ENCODE measurements around the gene BCL6.

The BCL6 gene

GRCh38 chr3:187738331-187739093, 6.8 kb downstream of the BCL6 start:
- DNase-seq = peak; percentile 93

DNA sequence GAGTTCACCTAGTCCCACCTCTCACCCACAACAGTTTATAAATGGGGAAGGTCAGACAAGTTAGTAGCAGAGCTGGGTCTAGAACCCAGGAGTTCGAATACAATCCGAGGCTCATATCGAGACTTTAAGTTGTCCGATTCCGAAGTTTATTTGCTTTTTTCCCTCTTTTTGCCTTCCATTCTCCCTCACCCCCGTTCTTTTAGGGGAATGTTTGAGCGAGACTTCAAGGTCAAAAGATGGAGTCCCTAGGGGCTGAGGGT, 7.3 kb downstream of the BCL6 start:
- no peak for DNase-seq

DNA sequence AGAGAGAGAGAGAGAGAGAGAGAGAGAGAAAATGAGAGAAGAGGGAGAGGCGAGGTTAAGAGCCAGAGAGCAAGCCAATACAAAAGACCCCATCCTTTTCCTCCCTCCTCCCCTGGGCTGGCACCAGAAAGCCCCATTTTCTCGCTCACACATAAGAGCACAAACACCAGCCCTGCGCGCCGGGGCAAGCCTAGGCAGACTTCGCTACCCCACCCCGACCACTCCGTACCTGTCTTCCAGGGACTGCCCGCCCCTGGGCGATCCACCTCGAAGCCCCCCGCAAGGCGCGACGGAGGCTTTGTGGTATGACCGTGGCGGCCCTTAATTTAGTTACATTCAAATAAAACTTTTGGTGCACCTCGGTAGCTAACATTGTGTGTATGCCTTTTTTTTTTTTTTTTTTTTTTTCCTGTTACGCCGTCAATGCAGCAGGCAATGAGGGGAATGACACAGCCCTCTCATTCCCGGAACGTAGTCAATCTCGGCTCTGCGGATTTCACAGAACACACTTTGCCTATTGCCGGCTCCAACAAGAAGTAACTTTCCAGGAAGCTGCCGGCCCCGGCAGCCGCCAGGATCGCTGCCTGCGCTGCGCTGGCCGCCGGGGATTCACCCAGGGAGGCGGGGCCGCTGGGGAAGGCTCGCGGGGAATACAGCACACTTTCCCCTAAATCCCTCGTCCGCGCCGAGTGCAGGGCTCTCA, 7.7 kb downstream of the BCL6 start:
- peak; percentile 34 for DNase-seq

DNA sequence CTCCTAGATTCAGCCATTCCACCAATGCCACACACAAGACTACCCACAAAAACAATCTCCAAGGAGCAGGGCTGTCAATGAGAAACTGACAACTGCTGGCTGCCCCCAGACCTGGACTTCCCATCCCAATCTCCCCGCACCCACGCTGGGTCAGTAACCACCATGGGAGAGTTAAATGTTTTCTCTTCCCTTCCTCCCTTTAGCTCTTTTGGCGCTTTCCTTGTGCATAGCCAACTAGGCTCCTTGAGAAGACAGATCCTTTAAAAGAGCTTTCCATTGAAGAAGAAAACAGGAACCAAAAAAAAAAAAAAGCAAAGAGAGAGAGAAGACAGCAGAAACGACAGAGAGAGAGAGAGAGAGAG, 8.3 kb downstream of the BCL6 start:
- no peak for DNase-seq

DNA sequence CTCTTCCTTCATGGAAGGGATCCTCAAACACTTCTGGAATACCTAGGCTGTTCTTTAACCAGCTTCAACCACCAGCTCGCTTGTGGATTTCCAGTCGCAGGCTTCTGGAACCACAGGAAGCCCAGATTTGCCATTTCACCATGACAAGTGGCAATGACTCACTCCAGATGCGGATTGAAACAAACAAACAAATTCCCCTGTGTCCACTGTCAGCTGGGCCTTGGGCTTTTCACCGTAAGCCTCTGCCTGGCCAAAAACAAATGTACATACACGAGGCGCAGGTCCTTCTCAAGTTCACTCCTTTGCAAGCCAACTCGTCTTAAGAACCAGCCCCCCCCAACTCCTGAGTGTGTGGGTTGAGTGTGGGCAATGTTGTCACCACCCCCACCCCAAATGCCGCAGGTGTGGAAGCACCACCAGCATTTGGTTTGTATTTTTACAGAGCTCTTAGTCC, 8.8 kb downstream of the BCL6 start:
- no peak for DNase-seq

GRCh38 chr3:187735837-187736236, 9.4 kb downstream of the BCL6 start:
- DNase-seq = no peak

DNA sequence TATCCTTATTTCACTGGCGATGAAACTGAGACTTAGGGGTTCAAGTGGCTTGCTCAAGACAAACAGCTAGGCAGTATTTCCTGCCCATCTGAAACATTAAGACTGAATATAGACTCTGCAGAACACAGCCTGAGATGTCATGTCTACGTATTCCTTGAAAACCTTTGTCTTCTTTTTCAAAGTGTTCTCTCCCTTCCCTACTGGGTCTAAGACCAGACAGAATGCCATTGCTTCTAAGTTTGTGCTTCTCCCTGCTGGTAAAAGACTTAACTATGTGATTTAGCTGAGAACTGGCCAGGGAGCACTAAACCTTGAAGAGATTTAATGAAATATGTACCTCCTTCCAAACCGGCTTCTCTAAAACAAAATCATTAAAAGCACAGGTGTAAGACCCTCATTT, 9.9 kb downstream of the BCL6 start:
- no peak for DNase-seq

GRCh38 chr3:187734841-187735240, 10.4 kb downstream of the BCL6 start:
- no peak for DNase-seq

- DNase-seq = no peak
These were observed 11.9 kb downstream of the BCL6 start for GRCh38 chr3:187733371-187733770.

DNA sequence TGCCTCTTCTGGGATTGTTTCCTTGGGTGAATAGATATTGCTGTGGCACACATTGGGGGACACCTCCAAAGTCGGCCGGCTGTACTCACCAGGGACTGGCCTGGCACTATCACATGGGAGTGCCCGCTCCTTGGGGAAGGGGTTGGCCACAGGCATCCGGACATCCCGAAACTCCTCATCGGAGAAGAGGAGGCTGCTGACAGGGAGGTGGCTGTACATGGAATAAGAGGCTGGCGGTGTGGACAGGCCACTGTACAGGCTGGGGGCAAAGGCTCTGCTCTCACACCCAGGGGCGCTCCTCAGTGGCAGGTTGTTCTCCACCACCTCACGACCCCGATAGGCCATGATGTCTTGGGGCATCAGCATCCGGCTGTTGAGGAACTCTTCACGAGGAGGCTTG, 15.7 kb downstream of the BCL6 start:
- DNase-seq = no peak

GRCh38 chr3:187728940-187729583, 16.2 kb downstream of the BCL6 start:
- no peak for DNase-seq

GRCh38 chr3:187728248-187728647, 17.0 kb downstream of the BCL6 start:
- DNase-seq = no peak

- no peak for DNase-seq
These were observed 18.7 kb downstream of the BCL6 start for GRCh38 chr3:187726564-187726963.

GRCh38 chr3:187725653-187726370, 19.5 kb downstream of the BCL6 start:
- DNase-seq = no peak

DNA sequence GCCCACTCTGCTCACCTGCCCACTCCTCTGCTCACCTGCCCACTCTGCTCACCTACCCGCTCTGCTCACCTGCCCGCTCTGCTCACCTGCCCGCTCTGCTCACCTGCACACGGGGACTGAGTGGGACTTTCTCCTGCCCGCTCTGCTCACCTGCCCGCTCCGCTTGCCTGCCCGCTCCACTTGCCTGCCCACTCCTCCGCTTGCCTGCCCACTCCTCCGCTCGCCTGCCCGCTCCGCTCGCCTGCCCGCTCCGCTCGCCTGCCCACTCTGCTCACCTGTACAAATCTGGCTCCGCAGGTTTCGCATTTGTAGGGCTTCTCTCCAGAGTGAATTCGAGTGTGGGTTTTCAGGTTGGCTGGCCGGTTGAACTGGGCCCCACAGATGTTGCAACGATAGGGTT, 20.0 kb downstream of the BCL6 start:
- no peak for DNase-seq

DNA sequence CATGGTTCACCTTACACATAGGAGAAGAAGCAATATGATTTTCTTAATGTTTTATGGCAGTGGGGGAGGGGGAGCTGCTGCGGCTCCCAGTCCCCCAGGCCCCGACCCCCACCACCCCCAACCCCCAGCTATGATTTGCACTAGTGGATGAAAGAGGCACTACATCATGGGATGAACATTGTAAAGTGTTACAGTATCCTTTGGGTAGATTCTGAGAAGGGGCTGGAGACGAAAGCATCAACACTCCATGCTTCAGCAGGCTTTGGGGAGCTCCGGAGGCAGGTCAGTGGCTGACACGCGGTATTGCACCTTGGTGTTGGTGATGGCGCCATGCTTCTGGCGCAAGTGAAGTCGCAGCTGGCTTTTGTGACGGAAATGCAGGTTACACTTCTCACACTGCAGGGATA, 23.1 kb downstream of the BCL6 start:
- DNase-seq = no peak

- DNase-seq = no peak
These were observed 24.2 kb downstream of the BCL6 start for GRCh38 chr3:187721055-187721454.

DNA sequence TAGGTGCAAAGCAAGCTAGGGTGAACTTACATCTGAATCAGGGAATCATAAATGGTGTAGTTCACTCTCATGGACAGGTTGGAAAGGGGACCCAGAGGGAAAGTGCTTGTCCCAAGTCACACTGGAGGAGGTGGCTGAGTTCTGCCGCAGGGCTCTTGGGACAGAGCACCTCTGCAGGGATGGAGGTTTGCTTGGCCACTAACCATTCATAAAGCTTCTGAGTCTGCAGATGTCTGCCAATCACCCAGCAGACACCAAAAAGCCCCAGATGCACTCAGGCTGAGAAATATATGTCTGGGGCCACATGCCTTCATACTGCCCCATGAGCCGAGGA, 25.0 kb downstream of the BCL6 start:
- no peak for DNase-seq

DNA sequence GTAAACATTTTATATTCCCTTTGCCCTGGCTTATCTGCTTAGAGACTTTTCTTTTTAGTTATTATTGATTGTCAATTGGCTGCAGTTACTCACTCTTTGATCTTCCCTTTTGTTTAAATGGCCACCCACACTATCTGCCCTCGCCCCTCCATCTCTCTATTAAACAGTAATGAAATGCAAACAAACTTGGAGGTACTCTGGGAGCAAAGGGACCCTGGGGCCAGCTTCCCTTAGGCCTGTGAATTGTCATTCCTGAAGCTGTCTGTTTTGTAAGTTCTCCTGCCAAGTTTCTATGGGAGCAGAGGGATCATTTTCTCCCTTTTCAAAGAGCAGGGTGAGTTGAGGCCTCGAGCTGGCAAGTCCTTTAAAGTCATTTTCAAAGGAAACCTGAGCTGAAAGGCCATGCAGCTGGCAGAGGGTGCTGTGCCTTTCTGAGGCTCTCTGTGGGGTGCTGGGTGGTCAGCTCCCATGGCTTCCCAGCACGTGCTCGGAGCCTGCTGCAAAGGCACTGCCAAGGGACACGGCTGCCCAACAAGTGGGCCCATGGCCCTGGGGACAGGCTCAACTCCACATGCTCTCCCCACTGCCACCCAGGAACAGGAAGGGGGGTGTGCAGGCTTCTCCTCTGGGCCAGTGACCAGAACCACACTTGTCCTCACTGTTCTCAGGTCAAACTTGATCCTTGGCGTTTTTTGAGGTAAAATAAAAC, 25.5 kb downstream of the BCL6 start:
- no peak for DNase-seq

DNA sequence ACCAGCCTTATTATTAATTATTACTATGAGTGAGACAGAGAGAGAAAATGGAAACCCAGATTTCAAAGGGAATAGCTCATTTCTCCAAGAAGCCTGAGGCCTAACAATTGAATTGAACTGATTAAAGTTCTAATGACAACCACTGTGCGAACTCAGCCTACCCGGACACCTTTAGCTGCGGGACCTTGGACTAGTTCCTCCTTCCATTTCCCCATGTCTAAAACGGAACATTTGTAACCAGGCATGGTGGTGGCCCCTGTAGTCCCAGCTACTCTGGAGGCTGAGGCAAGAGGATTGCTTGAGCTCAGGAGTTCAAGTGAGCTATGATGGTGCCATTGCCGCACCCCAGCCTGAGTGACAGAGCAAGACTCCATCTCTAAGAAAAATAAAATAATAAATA, 26.5 kb downstream of the BCL6 start:
- DNase-seq = no peak

- DNase-seq = no peak
These were observed 27.7 kb downstream of the BCL6 start for GRCh38 chr3:187717572-187717971.

DNA sequence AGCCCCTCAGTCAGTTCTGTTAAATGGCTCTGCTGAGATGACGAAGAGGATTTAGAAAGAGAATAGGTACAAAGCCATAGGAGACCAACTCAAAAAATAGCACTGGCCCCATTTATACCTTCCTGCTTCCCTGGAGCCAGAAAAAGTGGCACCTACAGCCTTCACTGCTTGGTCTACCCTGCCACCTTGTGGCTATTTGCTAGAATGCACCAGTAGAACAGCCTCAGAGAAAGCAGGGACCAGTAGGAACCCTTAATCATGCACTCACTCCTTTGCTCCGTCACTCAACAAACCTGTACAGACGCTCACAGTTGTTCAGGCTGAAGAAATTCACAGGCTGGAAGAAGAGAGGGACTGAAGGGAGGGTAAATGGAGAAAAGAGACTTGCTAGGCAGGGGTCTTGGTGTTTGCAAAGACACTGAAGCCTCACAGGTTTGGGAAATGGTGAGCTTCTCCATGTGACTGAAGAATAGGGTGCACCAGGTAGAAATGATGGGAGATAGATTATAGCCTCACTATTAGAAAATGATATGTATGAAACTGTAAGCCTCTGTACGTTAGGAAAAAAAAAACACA, 30.8 kb downstream of the BCL6 start:
- DNase-seq = peak; percentile 80

DNA sequence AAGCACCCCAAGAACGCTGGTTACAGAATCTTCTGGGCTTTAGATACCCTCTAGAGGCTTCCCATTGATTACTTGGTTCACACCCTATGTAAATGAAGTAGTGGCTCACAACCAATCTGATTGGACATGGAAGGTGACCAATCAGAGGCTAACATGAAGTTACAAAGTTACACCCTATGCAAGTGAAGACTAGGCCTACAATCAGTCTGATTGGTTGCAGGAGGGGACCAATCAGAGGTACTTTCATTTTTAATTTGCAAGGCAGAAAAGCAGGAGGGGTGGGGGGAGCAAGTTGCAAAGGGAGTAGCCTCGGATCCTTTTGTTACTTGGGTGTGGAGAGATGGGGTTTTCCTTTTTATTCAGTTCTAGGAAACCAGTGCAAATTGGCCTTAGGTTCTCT, 31.8 kb downstream of the BCL6 start:
- peak; percentile 19 for DNase-seq

Data from NCI-H82 (cell line).